ENCODE data around the gene MUC4. TPM values are rescaled to one million over a fixed set of nuclear protein-coding genes. Genes with fewer than 3 reads are reported as not detected.

The MUC4 gene
- polyA plus RNA-seq, 1 donor from 2014 or later: not detected

DNA sequence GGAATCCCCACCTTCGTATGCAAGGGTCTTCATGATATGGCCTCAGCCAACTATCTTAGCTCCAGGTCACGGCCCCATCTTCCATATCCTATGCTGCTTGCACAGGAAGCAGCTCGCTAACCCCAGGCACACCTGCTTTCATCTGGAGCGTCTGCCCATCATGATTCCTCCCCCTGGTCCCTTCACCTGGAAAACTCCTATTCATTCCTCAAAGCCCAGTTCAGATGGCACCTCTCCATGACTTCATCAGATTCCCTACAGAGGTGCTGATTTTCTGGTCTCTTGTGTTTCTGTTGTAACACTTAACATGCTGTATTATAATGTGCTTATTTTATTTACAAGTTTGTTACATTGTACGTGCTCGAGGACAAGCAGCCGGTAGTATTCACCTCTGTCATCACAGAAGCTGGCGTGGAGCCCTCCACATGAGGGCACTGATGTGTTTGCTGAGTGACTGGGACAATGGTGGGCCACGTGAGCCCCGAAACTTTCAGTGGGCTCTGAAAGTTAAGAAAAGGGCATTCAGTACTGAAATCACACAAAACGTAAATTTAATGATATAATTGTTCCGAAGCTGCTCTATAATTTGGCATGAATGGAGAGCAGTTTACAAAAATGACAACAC is 74.8 kb downstream of the MUC4 start:
- no peaks in the 10 kb centered on the region for H3F3A ChIP-seq (ENCODE audit: insufficient read depth, low read length, poor library complexity, severe bottlenecking)
- H3K4me2 ChIP-seq (ENCODE audit: low read length): no peak overlapping the region
- no peaks in the 10 kb centered on the region for H3K9me3 ChIP-seq (ENCODE audit: low read length)
- no peaks in the 10 kb centered on the region for H3K27me3 ChIP-seq (ENCODE audit: insufficient read depth, low read depth, low read length)
- no peak overlapping the region for H2AFZ ChIP-seq (ENCODE audit: low read depth, low read length)
- no peak overlapping the region for H3K4me3 ChIP-seq (ENCODE audit: low read length)
- TF ChIP-seq, protein P1, sequence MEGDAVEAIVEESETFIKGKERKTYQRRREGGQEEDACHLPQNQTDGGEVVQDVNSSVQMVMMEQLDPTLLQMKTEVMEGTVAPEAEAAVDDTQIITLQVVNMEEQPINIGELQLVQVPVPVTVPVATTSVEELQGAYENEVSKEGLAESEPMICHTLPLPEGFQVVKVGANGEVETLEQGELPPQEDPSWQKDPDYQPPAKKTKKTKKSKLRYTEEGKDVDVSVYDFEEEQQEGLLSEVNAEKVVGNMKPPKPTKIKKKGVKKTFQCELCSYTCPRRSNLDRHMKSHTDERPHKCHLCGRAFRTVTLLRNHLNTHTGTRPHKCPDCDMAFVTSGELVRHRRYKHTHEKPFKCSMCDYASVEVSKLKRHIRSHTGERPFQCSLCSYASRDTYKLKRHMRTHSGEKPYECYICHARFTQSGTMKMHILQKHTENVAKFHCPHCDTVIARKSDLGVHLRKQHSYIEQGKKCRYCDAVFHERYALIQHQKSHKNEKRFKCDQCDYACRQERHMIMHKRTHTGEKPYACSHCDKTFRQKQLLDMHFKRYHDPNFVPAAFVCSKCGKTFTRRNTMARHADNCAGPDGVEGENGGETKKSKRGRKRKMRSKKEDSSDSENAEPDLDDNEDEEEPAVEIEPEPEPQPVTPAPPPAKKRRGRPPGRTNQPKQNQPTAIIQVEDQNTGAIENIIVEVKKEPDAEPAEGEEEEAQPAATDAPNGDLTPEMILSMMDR (IDR thresholded peaks at IDR 0.05; ENCODE audit: poor library complexity, severe bottlenecking): no peak
- no peak for TF ChIP-seq MXI1 (conservative IDR thresholded peaks at IDR 0.05; ENCODE audit: poor library complexity, severe bottlenecking)
- no peak for TF ChIP-seq POLR2AphosphoS5 (IDR thresholded peaks at IDR 0.05)
- no peaks in the 10 kb centered on the region for H3K36me3 ChIP-seq (ENCODE audit: insufficient read depth, low read length)
- H4K20me1 ChIP-seq (ENCODE audit: insufficient read depth): no peaks in the 10 kb centered on the region
- H3K27ac ChIP-seq (ENCODE audit: low read length): no peak overlapping the region
- no peak overlapping the region for H3K9ac ChIP-seq (ENCODE audit: low read length)
- H3K79me2 ChIP-seq (replicated peaks; ENCODE audit: insufficient read depth, low read length): no peaks in the 10 kb centered on the region
- no peaks in the 10 kb centered on the region for H3K9me2 ChIP-seq (ENCODE audit: insufficient read depth, low read length)

DNA sequence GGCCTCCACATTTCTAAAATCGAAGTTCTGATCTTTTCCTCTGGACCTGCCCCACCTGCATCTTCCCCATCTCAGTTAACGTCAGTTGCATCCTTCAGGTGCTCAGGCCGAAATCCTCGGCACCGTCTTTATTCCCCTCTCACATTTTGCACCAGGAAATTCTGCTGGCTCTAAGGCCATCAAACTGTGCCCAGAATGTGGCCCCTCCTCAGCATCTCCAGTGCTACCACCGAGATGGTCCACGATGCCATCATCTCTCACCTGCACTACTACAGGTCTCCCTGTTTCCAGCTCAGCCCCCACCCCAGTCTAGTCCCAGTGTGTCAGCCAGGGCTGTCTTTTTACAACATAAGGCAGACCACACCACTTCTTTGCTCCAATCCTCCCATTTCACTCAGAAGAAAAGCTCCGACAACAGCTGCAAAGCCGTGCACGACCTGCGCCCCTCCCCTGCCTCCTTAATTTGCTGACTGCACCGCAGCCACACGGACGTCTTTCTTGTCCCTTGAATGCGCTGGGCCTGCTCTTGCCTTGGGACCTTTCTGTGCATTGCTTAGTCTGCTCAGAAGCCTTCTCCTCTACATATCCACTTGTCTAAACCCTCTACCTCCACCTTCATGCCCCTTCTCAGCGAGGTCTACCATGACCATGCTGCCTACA is 76.6 kb downstream of the MUC4 start:
- Histone ChIP-seq H3K36me3 (ENCODE audit: insufficient read depth, low read length) (no peaks in the 10 kb centered on the region), H3K4me3 (ENCODE audit: low read length) (no peak overlapping the region), H3K9me2 (ENCODE audit: insufficient read depth, low read length) (no peaks in the 10 kb centered on the region), H3K27ac (ENCODE audit: low read length) (no peak overlapping the region), H3K79me2 (replicated peaks; ENCODE audit: insufficient read depth, low read length) (no peaks in the 10 kb centered on the region), H4K20me1 (ENCODE audit: insufficient read depth) (no peaks in the 10 kb centered on the region), H3K9me3 (ENCODE audit: low read length) (no peaks in the 10 kb centered on the region), H2AFZ (ENCODE audit: low read depth, low read length) (no peak overlapping the region), H3K27me3 (ENCODE audit: insufficient read depth, low read depth, low read length) (no peaks in the 10 kb centered on the region), H3K9ac (ENCODE audit: low read length) (no peak overlapping the region), H3K4me2 (ENCODE audit: low read length) (no peak overlapping the region), H3F3A (ENCODE audit: insufficient read depth, low read length, poor library complexity, severe bottlenecking) (no peaks in the 10 kb centered on the region)
- TF ChIP-seq, protein P1 (IDR thresholded peaks at IDR 0.05; ENCODE audit: poor library complexity, severe bottlenecking): no peak
- TF ChIP-seq, protein P2, sequence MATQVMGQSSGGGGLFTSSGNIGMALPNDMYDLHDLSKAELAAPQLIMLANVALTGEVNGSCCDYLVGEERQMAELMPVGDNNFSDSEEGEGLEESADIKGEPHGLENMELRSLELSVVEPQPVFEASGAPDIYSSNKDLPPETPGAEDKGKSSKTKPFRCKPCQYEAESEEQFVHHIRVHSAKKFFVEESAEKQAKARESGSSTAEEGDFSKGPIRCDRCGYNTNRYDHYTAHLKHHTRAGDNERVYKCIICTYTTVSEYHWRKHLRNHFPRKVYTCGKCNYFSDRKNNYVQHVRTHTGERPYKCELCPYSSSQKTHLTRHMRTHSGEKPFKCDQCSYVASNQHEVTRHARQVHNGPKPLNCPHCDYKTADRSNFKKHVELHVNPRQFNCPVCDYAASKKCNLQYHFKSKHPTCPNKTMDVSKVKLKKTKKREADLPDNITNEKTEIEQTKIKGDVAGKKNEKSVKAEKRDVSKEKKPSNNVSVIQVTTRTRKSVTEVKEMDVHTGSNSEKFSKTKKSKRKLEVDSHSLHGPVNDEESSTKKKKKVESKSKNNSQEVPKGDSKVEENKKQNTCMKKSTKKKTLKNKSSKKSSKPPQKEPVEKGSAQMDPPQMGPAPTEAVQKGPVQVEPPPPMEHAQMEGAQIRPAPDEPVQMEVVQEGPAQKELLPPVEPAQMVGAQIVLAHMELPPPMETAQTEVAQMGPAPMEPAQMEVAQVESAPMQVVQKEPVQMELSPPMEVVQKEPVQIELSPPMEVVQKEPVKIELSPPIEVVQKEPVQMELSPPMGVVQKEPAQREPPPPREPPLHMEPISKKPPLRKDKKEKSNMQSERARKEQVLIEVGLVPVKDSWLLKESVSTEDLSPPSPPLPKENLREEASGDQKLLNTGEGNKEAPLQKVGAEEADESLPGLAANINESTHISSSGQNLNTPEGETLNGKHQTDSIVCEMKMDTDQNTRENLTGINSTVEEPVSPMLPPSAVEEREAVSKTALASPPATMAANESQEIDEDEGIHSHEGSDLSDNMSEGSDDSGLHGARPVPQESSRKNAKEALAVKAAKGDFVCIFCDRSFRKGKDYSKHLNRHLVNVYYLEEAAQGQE (IDR thresholded peaks at IDR 0.05; ENCODE audit: borderline replicate concordance): no peak
- no peak for TF ChIP-seq SMC3 (conservative IDR thresholded peaks at IDR 0.05; ENCODE audit: poor library complexity)
- no peak for TF ChIP-seq POLR2AphosphoS5 (IDR thresholded peaks at IDR 0.05)
- TF ChIP-seq MXI1 (conservative IDR thresholded peaks at IDR 0.05; ENCODE audit: poor library complexity, severe bottlenecking): no peak
- TF ChIP-seq EZH2 (IDR thresholded peaks at IDR 0.05; ENCODE audit: borderline replicate concordance, insufficient read depth, low read length, poor library complexity, severe bottlenecking): no peak
- no peak for TF ChIP-seq EP300 (conservative IDR thresholded peaks at IDR 0.05; ENCODE audit: poor library complexity, severe bottlenecking)
- no peak for TF ChIP-seq RAD21 (conservative IDR thresholded peaks at IDR 0.05)
- no peak for TF ChIP-seq TAF1 (IDR thresholded peaks at IDR 0.05; ENCODE audit: low read depth)
